OCI-LY3 (cell line): ENCODE data around the gene VPS8.

Source experiments
- EZH2phosphoT487 ChIP-seq: fragments of 200-600 bp; shearing (Covaris generic); IDR thresholded peaks from 2 replicates; pipeline ENCODE4 v1.6.1; 2018; ENCODE audit warnings: antibody characterized with exemption, mixed run types, low read depth
- TF ChIP-seq, protein P1 (sequence below): fragments of 200-600, 300-600 bp; sonication (generic); IDR thresholded peaks from 2 replicates; pipeline ENCODE4 v1.5.1; 2014; ENCODE audit warnings: antibody characterized with exemption, low read length, low read depth

- TF ChIP-seq, protein P1, sequence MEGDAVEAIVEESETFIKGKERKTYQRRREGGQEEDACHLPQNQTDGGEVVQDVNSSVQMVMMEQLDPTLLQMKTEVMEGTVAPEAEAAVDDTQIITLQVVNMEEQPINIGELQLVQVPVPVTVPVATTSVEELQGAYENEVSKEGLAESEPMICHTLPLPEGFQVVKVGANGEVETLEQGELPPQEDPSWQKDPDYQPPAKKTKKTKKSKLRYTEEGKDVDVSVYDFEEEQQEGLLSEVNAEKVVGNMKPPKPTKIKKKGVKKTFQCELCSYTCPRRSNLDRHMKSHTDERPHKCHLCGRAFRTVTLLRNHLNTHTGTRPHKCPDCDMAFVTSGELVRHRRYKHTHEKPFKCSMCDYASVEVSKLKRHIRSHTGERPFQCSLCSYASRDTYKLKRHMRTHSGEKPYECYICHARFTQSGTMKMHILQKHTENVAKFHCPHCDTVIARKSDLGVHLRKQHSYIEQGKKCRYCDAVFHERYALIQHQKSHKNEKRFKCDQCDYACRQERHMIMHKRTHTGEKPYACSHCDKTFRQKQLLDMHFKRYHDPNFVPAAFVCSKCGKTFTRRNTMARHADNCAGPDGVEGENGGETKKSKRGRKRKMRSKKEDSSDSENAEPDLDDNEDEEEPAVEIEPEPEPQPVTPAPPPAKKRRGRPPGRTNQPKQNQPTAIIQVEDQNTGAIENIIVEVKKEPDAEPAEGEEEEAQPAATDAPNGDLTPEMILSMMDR, result no peak
- no peak for TF ChIP-seq EZH2phosphoT487
Observed at GRCh38 chr3:184812662-184813042, 686 bp downstream of the VPS8 start.
